ENCODE results near the gene INPP5E. TPM values are rescaled to one million over a fixed set of nuclear protein-coding genes. Genes with fewer than 3 reads are reported as not detected.

INPP5E gene
- total RNA-seq, 2 experiments from 2014 or later = 20.2 to 21.3 TPM

GRCh38 chr9:136423432-136424146 lies 16.1 kb downstream of the INPP5E start:
- H3K36me3 ChIP-seq (ENCODE audit: insufficient read depth, low read length) = peaks cover 86% of the 10 kb centered on the region
- H3K4me3 ChIP-seq (ENCODE audit: low read depth, low read length, poor library complexity, severe bottlenecking) = no peak overlapping the region
- BruUV-seq (replicated peaks) = no TSS peak

GRCh38 chr9:136422876-136423275 lies 16.8 kb downstream of the INPP5E start:
- Histone ChIP-seq H3K79me2 (ENCODE audit: insufficient read depth, low read depth, low read length) (no peaks in the 10 kb centered on the region), H3K4me3 (ENCODE audit: low read depth, low read length, poor library complexity, severe bottlenecking) (no peak overlapping the region), H4K20me1 (ENCODE audit: insufficient read depth, low read length) (no peaks in the 10 kb centered on the region), H3K4me1 (ENCODE audit: insufficient read depth, low read length, poor library complexity, severe bottlenecking) (no peaks in the 10 kb centered on the region), H3K9me3 (ENCODE audit: low read length) (no peaks in the 10 kb centered on the region), H3K36me3 (ENCODE audit: insufficient read depth, low read length) (peaks cover 87% of the 10 kb centered on the region), H3K4me2 (ENCODE audit: low read length) (no peak overlapping the region), H3K9me2 (ENCODE audit: insufficient read depth, low read length) (no peaks in the 10 kb centered on the region), H2AFZ (ENCODE audit: low read length) (no peak overlapping the region), H3K27ac (ENCODE audit: low read depth, low read length, poor library complexity, severe bottlenecking) (no peak overlapping the region)
- no peak for DNase-seq (ENCODE audit: low spot score)
- intact Hi-C loops (cut with micrococcal nuclease; ENCODE audit: unreplicated experiment) = no loop called here
- CTCF ChIA-PET (ENCODE audit: unreplicated experiment) = no interaction called here
- POLR2A ChIA-PET = no interaction called here
- TF ChIP-seq EZH2phosphoT487 (IDR thresholded peaks at IDR 0.05; ENCODE audit: borderline replicate concordance, low read depth, low read length) (no peak), CTCF (conservative IDR thresholded peaks at IDR 0.05; ENCODE audit: low read length) (no peak)
- no TSS peak for BruUV-seq (replicated peaks)

More at GRCh38 chr9:136423432-136424146, 16.1 kb downstream of the INPP5E start:
- ChIA-PET POLR2A (no interaction called here), CTCF (ENCODE audit: unreplicated experiment) (no interaction called here)
- H3K4me2 ChIP-seq (ENCODE audit: low read length) = no peak overlapping the region
- H3K27ac ChIP-seq (ENCODE audit: low read depth, low read length, poor library complexity, severe bottlenecking) = no peak overlapping the region
- no peak for DNase-seq (ENCODE audit: low spot score)
- intact Hi-C loops (cut with micrococcal nuclease; ENCODE audit: unreplicated experiment) = no loop called here
- no peaks in the 10 kb centered on the region for H3K79me2 ChIP-seq (ENCODE audit: insufficient read depth, low read depth, low read length)
- H3K9me3 ChIP-seq (ENCODE audit: low read length) = no peaks in the 10 kb centered on the region
- no peaks in the 10 kb centered on the region for H3K4me1 ChIP-seq (ENCODE audit: insufficient read depth, low read length, poor library complexity, severe bottlenecking)
- no peak for TF ChIP-seq CTCF (conservative IDR thresholded peaks at IDR 0.05; ENCODE audit: low read length)
- no peak overlapping the region for H2AFZ ChIP-seq (ENCODE audit: low read length)
- H4K20me1 ChIP-seq (ENCODE audit: insufficient read depth, low read length) = no peaks in the 10 kb centered on the region
- no peaks in the 10 kb centered on the region for H3K9me2 ChIP-seq (ENCODE audit: insufficient read depth, low read length)

GRCh38 chr9:136421791-136422190 lies 17.9 kb downstream of the INPP5E start:
- Histone ChIP-seq H2AFZ (ENCODE audit: low read length) (no peak overlapping the region), H3K9me3 (ENCODE audit: low read length) (no peaks in the 10 kb centered on the region), H3K27ac (ENCODE audit: low read depth, low read length, poor library complexity, severe bottlenecking) (no peak overlapping the region), H3K36me3 (ENCODE audit: insufficient read depth, low read length) (peaks cover 87% of the 10 kb centered on the region), H3K4me3 (ENCODE audit: low read depth, low read length, poor library complexity, severe bottlenecking) (no peak overlapping the region), H3K4me2 (ENCODE audit: low read length) (no peak overlapping the region), H3K9me2 (ENCODE audit: insufficient read depth, low read length) (no peaks in the 10 kb centered on the region), H4K20me1 (ENCODE audit: insufficient read depth, low read length) (no peaks in the 10 kb centered on the region), H3K4me1 (ENCODE audit: insufficient read depth, low read length, poor library complexity, severe bottlenecking) (no peaks in the 10 kb centered on the region), H3K79me2 (ENCODE audit: insufficient read depth, low read depth, low read length) (no peaks in the 10 kb centered on the region)
- no peak for TF ChIP-seq CTCF (conservative IDR thresholded peaks at IDR 0.05; ENCODE audit: low read length)
- TF ChIP-seq EZH2phosphoT487 (IDR thresholded peaks at IDR 0.05; ENCODE audit: borderline replicate concordance, low read depth, low read length) = no peak
- ChIA-PET POLR2A (no interaction called here), CTCF (ENCODE audit: unreplicated experiment) (no interaction called here)
- BruUV-seq (replicated peaks) = no TSS peak
- intact Hi-C loops (cut with micrococcal nuclease; ENCODE audit: unreplicated experiment) = no loop called here
- DNase-seq (ENCODE audit: low spot score) = no peak

Measured in OCI-LY7 (cell line).